Bronchial epithelial cell (primary cell): ENCODE measurements around the gene STK11. TPM values are rescaled to one million over a fixed set of nuclear protein-coding genes. Genes with fewer than 3 reads are reported as not detected.

Source experiments
- DNase-seq: peaks from one replicate; pipeline ENCODE4 v3.0.0-alpha.2; 2010; ENCODE audit warnings: low read depth
- FAIRE-seq: peaks from 2 replicates; lab custom pipeline; 2011; peaks lifted over from hg19 to GRCh38; lab: Jason Lieb, UNC
- H3K27me3 ChIP-seq: 2 replicates; pipeline ENCODE4 v1.5.1; 2011; ENCODE audit warnings: low read length; ENCODE audit not compliant: control insufficient read depth, insufficient read depth
- H3K36me3 ChIP-seq: 2 replicates; pipeline ENCODE4 v1.5.1; 2011; ENCODE audit warnings: low read length; ENCODE audit not compliant: control insufficient read depth, insufficient read depth
- H3K4me3 ChIP-seq: 2 replicates; pipeline ENCODE4 v1.5.1; 2011; ENCODE audit warnings: mild to moderate bottlenecking, low read depth, low read length, control low read depth
- CTCF ChIP-seq: IDR thresholded peaks from 2 replicates; pipeline ENCODE4 v1.5.1; 2011; ENCODE audit warnings: mild to moderate bottlenecking, moderate library complexity, low read length, control low read depth, inconsistent platforms; ENCODE audit not compliant: insufficient read depth, severe bottlenecking
- total RNA-seq: library from RNA; depleted of rRNA; stranded (reverse); fragments of >200 nt; gene quantifications from 2 replicates; pipeline ENCODE4 v1.2.1, GENCODE V29; 2014

The STK11 gene
- total RNA-seq, 1 donor from 2014 or later: 117 TPM

DNA sequence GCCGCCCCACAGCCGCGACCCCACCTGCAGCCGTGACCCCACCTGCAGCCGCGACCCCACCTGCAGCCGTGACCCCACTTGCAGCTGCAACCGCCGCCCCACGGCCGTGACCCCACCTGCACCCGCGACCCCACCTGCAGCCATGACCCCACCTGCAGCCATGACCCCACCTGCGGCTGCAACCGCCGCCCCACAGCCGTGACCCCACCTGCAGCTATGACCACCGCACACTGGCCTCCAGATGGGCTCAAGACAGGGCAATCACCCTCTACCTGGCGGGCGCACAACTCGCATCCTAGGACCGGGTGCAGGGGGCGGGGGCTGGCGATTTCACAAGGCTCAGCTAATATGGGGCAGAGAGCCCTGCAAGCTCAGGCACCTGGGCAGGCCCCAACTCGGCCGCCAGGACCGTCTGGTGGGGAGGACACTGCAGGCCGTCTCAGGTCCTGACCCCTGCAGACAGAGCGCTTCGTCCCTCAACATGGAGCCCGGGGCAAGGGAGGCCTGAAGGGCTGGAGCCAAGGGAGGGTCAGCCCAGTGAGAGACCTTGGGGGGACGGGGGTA, 46.6 kb upstream of the STK11 start:
- Histone ChIP-seq H3K4me3 (no peak overlapping the region), H3K27me3 (no peaks in the 10 kb centered on the region), H3K36me3 (peaks cover 5% of the 10 kb centered on the region)
- no peak for DNase-seq
- no peak for TF ChIP-seq CTCF
- FAIRE-seq: no peak

DNA sequence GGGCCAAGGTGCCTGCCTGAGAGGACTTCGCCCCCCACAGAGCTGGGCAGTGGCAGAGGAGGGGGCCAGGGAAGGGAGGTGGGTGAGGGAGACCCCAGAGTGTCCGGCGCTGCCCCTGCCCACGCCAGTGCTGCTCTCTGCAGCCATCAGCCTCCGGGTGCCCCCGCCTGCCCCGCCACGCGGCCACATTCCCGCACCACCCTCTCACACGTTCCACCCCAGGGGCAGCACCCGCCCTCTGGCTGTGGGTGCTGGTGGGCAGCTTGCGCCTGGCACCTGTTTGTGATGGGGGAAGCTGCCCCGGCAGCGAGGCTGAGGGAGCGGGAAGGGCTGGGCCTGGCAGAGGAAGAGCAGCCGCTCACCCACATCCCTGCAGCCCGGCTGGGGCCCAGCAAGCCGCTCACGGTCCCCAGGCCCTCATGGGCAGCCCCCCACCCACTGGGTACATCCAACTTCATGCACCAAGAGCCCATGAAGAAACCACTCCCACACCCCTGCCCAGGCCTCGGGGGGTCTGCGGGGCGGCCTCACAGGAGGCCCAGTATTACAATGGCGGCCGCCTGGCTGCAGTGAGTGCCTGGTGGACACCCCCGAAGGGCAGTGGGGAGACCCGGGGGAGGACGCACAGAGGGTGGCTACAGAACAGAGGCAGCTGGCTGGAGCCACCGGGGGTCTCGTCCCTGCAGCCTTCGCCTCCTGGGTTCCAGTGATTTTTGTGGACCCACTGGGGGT, 45.5 kb upstream of the STK11 start:
- no peak overlapping the region for H3K4me3 ChIP-seq
- TF ChIP-seq CTCF: no peak
- H3K36me3 ChIP-seq: peaks cover 5% of the 10 kb centered on the region
- no peak for FAIRE-seq
- no peaks in the 10 kb centered on the region for H3K27me3 ChIP-seq
- no peak for DNase-seq

GRCh38 chr19:1161716-1162115, 43.9 kb upstream of the STK11 start:
- Histone ChIP-seq H3K27me3 (no peaks in the 10 kb centered on the region), H3K36me3 (peaks cover 8% of the 10 kb centered on the region), H3K4me3 (no peak overlapping the region)
- FAIRE-seq: no peak
- peak; percentile 83 for DNase-seq
- no peak for TF ChIP-seq CTCF

- TF ChIP-seq CTCF: no peak
- Histone ChIP-seq H3K36me3 (peaks cover 15% of the 10 kb centered on the region), H3K27me3 (no peaks in the 10 kb centered on the region), H3K4me3 (no peak overlapping the region)
- DNase-seq (no peak), FAIRE-seq (no peak)
Observed at GRCh38 chr19:1162404-1163282, 42.9 kb upstream of the STK11 start.

- TF ChIP-seq CTCF: no peak
- Histone ChIP-seq H3K36me3 (peaks cover 12% of the 10 kb centered on the region), H3K4me3 (no peak overlapping the region), H3K27me3 (no peaks in the 10 kb centered on the region)
- no peak for FAIRE-seq
- DNase-seq: no peak
Observed at GRCh38 chr19:1163283-1163933, 42.2 kb upstream of the STK11 start.
